Tongue (tissue), 2 donors: ENCODE results near the gene SLC41A3. TPM values are rescaled to one million over a fixed set of nuclear protein-coding genes. Genes with fewer than 3 reads are reported as not detected.

ENCODE experiments used
- DNase-seq: peaks from one replicate; pipeline ENCODE4 v3.0.0-alpha.2; 2015
- total RNA-seq: library from RNA; depleted of rRNA; stranded (reverse); fragments of >200 nt; gene quantifications from one replicate; pipeline ENCODE4 v1.2.3, GENCODE V29; 2014

The SLC41A3 gene
- total RNA-seq, 1 donor from 2014 or later, result 68.9 TPM

DNA sequence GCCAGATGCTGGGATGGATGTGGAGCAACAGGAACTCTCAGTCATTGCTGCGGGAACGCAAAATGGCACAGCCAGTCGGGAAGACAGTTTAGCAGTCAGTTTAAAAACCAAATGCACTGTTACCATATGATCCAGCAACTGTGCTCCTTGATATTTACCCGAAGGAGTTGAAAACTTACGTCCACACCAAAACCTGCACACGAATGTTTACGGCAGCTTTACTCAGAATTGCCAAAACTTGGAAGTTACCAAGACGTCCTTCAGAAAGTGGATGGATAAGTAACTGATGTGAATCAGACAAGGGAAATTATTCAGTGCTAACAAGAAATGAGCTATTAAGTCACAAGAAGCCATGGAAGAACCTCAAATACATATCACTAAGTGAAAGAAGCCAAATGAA is 36.1 kb upstream of the SLC41A3 start:
- no peak for DNase-seq

DNA sequence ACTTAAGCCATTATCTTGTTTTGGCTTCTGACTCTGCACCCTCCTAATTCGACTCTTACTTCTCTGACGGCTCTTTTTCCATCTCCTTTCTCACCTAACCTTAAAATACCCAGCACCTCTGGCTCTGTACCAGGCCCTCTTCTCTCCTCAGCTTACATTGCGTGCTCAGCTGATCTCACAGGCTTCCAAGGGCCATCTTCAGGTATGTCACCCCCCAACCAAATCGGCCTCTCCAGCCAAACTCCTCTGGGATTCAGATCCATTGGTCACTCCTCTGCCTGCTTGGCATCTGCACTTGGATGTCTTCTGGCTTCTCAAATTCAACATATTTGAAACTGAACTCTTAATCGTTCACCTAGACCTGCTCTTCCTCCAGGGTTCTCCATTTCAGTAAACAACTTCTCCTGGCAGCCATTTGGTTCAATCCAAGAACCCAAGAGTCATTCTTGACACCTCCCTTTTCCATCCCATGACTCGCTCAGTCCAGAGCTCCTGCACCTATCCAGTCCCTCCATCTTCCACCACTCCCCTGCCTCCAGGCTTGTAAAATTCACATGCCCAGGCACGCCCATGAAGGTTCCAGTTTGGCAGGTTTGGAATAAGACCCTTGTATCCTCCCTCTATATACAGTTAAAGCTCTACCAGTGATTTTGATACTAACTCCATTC is 35.2 kb upstream of the SLC41A3 start:
- DNase-seq, result no peak

DNA sequence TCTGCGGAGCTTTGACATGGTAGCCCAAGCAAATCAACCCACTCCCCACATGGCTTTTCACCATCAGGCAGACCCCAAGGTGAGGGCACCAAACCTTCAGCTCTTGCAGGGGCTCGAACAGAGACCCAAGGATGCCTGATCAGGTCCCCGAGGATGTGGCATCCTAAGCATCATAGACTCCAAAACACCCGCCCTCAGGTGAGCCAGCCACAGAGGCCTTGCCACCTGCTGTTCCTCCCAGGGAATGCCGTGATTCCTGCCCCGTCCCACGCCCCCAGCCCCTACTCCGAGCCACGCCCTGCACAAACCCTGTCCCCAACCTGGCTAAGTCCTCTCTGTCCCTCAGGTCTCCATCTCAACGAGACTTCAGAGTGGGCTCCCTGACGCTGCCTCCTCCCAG is 34.7 kb upstream of the SLC41A3 start:
- no peak for DNase-seq

DNA sequence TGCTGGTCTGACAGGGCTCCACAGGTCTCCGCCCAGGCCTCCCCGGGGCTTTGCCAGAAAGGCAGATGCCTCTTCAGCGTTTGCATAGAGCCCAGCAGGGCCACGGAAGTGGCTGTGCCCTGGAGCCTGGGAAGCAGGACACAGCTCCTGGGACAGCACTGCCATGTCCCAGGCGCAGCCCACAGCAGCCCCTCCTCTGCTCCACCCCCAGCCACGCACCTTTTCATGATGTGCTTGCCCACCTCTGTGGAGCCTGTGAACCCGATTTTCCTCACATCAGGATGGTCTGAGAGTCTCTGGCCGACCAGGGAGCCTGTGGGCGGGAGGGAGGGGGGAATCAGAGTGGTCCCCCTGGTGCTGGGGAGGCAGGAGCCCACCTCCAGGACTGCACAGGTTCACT is 33.9 kb upstream of the SLC41A3 start:
- DNase-seq, result no peak

DNA sequence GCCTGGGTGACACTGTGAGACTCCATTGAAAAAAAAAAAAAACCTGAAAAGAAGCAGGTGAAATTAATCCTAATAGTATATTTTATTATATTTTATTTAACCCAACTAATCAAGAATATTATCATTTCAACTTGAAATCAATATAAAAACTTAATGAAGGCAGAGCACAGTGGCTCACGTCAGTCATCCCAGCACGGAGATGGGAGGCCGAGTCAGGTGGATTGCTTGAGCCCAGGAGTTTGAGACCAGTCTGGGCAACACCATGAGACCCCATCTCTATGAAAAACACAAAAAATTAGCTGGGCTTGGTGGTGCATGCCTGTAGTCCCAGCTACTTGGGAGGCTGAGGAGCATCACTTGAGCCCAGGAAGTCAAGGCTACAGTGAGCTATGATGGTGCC is 33.3 kb upstream of the SLC41A3 start:
- DNase-seq, result no peak

DNA sequence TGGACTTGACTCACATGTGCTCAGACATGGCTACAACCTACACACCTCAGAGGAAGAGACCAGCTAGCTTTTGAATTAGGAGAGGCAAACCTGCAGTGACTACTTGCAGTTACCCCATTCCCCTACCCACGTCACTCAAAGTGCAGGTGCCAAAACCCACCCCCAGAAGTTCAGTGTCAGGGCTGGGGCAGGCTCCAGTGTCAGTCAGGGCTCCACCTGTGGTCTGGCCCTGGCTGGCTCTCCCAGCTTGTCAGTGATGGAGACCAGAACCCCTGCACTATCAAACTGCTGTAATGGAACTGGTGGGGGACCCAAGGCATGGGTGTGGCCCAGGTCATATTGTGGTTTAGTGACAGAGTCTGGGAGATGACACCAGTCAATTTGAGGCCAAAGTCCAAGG is 32.6 kb upstream of the SLC41A3 start:
- DNase-seq, result no peak

DNA sequence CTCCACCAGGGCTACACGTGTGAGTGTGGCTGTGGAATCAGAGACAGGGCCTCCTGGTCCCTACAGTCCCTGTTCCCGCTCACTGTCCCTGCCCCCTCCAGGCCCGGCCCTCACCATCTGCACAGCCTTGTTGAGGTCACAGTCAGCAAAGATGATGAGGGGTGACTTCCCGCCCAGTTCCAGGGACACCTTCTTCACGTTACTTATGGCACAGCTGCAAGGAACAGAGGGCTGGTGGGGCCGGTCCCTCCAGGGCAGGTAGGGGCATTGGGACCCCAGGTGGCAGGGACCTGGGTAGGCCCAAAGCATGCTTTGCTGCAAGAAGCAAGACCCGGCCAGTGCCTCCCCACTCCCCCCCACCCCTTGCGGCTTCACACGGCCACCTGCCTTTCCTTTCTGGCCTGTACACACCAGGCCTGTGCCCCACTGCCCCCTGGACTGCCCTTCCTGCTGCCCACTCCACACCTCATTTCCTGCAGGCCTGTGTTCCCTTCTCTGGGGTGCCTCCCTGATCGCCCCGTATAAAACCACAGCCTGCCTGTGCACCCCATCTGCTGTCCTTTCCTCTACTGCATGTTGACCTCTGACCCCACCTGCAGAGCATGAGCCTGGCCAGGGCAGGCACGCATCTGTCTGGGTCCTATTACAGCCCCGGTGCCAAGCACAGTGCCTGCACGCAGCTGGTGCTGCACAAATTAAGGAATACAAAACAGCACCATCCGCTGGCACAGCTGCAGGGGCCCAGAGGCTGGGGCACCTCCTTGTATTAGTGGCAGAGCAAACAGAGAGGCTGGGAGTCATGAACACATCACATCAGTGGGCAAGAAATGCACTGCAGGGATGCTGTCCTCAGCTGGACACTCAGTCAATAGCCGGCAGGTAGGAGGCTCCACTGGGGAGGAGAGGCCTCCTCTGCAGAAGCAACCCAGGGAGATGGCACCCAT is 30.8 kb upstream of the SLC41A3 start:
- peak; percentile 25 for DNase-seq

DNA sequence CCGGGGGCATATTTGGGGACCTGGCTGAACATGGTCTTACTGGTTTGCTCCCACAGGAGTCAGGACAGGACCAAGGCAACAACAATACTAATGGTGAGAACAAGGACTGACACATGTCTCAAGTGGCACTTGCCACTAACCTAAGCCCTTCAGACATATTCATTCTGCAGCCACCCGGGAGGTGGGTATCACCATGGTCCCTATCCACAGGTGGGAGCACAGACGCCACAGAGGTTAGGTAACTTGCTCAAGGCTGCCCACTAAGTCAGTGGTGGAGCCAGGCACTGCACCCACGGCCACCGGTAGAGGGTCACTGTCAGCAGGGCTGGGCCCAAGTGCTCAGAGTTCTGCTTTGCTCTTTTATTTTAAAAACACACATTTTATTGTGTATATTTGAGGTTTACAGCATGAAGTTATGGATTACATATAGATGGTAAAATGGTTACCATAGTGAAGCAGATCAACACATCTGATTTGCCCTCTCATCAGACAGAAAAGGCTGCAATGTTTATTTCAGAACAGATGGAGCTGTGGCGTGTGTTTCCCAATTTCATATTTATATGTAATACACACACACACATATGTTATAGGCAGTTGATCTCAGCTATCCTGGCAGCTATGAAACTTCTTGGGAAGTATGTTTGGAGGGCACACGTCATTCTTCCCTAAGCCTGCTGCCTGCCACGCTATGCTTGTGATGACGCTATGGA is 30.0 kb upstream of the SLC41A3 start:
- no peak for DNase-seq

DNA sequence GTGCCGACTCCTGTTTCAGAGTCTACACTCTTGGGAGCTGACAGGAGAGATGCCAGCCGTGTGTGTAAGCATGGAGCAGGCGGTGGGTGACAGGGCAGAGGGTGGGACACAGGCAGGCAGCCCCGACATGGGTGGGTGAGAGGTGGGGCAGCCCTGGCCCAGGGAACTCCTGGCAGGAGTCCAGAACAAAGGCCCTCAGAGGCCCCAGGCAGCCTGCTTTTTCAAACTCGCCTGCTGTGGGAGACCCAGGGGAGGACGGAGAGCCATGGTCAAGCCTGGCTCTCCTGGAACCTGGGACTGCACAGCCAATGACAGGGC is 29.3 kb upstream of the SLC41A3 start:
- DNase-seq, result no peak

DNA sequence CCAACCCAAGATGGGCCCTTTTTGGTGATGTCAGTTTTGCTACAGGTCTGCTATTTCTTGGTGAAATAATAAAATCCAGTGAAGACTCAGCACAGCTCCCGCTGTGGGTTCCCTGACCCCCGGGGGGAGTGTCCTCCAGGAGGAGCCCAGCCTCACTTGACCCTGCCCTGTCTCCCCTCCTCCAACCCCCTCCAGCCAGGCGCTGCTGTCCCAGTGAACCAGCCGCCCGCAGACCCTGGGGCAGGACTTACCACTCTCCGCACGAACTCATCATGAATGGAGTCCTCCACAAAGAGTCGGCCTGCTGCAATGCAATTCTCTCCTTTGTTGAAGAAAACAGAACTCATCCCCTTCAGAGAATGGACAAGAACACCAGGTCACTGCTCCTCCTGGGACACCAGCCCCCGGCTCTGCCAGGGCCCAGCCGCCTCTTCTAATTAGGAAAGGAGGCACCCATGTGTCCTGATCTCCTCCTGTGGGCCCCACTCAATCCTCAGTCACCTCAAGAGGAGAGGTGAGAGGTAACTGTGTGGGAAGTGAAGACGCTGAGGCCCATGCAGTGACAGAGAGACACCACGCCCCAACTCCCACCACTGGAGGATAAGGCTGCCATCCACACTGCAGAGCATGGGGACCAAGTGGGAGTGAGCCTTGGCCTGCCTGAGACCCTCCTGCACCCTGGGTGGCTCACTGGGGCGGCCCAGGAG is 28.8 kb upstream of the SLC41A3 start:
- DNase-seq, result no peak

DNA sequence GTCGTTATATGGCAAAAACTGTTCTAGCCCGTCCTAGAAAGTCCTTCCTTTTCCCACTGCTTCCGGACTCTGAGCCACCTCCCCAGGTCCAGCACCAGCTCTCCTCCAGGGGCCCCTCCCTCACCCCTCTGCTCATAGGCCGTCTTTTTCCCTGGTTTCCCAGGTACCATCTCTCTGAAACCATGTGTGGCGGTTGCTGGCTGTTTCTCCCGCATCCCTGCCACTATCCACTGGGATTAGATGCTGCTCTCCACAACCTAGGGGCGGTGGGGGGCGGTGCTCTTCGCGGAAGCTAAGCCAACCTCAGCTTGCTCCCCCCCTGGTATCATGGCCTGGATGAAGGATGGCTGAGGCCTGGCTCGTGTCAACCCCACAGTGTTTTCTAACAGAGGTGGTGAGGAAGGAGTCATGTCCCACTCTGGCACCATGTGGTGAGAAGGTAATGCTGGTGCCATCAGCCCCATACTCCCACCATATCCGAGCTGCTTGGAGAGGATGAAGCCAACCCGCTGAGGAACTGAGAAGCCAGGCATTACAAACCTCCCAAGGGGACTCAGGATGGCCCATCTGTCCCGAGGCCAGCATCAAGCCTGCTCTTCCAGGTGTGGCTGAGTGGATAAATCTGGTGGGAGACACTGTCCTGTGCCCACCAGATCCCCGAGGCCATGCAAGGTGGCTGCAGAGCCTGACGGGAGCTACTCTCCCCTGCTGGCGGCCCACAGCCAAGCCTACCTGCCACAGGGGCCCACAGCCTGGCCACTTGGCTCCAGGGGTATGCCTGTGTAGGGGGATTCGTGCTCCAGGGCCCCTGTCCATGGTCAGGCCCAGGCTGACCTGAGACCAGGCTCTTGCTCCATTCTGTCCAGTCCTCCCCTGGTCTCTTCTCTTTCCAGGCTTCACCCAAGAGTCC is 27.9 kb upstream of the SLC41A3 start:
- DNase-seq, result no peak

DNA sequence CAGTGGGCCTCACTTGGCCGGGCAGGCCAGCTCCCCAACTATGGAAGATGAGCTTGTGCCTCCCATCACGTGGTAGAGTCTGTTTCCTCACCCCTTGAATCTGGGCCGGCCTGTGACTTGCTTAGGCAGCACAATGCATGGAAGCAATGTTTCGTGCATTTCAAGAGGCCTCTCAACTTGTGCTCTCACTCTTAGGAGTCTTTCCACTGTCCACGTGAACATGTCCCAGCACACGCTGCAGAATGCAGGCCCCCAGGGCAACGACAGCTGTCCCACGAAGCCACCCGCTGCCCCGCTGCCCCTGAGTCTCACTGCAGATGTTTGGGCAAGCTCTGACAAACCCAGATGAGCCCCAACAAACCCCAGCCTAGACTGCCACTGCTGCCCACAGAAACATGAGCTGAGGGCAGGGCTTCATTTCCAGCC is 27.2 kb upstream of the SLC41A3 start:
- DNase-seq, result no peak

DNA sequence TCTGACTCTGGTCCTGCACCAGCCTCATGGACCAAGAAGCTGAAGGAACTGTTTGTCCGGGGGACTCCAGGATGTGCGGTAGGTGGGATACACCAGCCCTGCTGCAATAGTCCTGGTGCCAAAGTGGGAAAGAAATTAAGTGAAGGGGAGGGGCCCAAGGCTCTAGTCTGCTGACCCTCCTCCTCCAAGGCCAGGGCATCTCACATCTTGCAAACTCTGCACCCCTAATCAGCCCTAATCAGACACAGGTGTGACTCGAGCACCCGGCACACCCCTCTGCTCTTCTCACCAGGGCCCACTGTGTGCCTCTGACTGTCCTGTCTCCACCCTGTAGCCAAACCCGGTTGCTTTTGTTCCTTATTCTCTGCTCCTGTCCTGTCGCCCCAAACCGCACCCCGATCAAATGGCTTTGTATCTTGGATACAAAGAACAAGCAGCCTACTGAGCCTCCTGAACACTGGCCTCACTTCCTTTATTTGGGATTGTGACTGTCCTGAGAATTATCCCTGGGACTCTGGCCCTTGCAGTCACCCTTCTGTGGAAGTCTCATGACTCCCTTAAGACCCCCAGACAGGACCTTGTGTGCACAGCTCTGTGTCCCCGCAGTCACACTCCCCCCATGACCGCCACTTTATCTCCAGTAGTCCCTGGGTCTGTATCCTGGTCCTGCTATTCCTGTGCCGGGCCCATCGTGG is 26.7 kb upstream of the SLC41A3 start:
- DNase-seq, result no peak

DNA sequence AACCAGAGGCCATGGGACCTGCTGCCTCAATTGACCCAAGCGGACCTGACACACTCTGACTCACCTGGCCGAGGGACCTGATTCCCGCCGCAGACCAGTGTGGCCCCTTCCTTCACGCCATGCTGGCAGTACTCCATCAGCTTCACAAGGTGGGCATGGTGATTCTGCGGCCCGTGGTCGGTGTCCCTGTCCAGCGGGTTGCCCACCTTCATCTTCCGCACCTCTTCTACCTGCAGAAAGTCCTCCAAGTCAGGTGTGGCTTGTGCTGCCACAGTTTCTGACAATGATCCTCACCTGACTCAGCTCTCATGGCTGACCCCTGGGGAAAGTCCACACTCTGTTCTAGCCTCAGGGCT is 25.9 kb upstream of the SLC41A3 start:
- DNase-seq, result no peak

DNA sequence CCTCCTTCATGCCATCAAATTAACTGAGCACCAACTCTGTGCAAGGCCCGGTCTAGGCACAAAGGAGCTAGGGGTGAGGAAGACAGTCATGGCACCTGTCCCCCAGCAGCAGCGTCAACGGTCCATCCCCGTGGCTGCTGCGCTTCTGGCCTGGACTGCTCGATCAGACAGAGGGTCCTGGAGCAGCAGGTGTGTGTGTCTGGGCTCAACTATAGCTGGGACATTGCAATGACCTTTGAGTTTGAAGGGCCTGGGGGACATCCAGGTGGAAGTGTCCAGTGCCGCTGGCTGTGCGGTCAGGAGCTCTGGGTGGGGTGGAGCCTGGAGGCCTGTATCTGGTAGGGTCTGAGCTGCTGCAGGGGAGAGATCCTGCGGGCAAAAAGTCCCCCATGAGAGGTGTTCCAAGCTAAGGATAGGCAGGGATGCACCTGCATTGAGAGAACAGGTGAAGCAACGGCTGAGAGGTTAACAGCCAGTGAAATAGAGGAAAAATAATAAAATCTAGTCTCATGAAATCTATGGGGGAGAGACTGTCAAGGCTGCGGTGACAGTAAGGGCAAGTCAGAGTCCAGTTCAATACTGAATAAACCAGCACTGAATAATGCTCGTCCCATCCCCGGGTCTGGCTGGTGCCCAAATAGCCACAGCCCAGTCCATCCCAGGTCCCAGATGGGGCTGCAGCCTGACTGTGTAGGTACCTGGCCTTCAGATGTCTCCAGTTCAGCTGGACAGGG is 25.4 kb upstream of the SLC41A3 start:
- DNase-seq, result no peak

DNA sequence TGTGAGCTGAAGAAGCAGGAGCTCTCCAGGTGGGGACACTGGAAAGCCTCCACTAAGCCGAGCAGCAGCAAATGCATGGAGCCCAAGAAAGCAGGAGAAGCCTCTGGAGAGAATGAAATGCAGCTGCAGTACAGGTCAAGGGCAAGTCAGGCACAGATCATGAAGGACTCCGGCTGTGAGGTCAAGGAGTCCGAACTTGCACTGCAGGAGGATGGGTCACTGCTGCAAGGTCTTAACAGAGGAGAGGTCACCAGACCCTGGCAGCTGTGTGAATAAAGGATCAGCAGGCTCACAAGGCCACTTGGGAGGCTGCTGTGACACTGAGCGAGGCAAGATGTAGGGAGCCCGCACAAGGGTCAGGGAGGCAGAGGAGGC is 24.7 kb upstream of the SLC41A3 start:
- DNase-seq, result no peak

DNA sequence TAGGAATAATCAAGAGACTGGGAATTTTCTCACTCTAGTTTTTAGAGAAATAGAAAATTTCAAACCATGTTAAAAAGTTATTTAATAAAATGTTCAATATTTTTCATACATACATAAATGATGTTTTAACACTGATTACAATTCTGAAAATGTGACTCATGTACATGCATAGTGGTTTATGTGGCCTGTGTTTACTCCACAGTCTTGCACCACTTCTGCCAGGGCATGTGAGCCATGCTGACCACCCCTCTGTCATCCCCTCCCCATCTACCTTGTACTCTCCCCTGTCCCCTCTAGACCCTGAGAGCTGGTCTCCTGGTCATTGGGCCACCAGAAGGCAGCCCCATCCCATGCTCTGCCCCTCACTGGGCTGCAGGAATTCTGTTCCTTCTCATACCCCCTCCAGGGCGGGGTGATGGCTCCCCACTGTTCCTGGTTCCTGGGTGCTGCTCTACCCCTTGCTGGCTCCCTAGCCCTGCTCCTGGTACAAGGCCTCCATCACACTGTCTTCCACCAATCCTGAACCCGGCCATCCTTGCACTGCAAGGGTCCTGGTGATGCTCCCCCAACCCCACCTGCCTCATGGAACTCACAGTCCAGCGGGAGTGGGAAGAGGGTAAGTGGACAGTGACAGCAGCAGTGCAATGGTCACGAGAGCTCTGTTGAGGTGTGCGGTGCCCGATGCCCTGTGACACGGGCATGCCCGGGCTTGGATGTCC is 24.2 kb upstream of the SLC41A3 start:
- no peak for DNase-seq

DNA sequence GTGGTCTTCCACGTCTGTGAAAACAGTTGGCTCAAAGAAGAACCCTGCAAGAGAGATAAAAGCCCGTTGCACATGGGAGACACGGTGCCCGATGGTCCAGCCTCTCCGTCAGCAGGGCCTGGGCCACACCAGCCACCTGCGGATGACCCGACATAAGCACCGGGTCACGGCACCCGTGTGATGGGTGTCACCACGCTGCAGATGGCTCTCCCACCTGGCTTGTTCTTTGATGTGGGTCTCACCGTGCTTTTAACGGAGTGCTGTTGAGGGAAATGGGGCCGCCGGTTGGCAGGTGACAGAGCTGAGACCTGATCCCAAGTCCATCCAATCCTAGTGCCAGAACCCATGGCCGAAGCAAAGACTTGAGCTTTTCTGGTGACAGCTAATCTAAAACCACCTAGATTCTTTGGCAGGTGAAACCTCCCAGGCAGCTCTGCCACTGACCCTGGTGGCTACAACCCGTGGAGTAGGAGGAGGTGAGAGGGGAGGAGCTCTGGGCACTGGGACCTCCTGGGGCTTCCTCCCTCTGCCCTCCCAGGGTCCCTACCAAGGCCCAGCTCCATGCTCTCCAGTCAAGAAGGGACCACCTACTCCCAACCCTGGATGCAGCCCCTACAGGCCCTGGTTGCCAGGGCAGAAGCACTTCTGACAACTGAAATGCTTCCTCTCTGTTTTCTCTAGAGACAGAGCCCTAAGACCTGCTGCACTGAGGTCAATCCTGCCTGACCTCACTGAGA is 23.4 kb upstream of the SLC41A3 start:
- no peak for DNase-seq
